ENCODE data around the gene SLC6A4.
"Not testable (repeated sequence)": the region's sequence is repeated elsewhere in the genome, so short reads cannot be mapped to it uniquely, and the experiment has no call there.

The SLC6A4 gene

DNA sequence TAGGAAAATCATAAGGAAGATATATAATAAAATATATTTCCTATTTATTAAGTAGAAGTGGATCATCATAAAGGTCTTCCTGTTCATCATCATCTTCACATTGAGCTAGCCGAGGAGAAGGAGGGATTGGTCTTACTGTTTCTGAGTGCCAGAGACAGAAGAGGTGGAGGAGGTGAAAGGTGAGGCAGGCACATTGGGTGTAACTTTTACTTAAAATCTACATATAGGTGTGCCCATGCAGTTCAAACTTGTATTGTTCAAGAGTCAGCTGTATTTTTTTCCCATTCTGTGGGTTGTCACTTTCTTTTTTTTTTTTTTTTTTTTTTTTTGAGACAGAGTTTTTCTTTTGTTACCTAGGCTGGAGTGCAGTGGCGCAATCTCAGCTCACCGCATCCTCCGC lies 84.0 kb downstream of the SLC6A4 start:
- Histone ChIP-seq H3K4me1 (ENCODE audit: insufficient read depth, insufficient read length) (no peaks in the 10 kb centered on the region), H3K9ac (ENCODE audit: insufficient read length, low read depth) (no peak overlapping the region), H3K27me3 (ENCODE audit: insufficient read depth, insufficient read length) (no peaks in the 10 kb centered on the region), H3K36me3 (ENCODE audit: insufficient read depth, insufficient read length, low read length) (no peaks in the 10 kb centered on the region), H3K4me3 (ENCODE audit: insufficient read length, low read depth) (no peak overlapping the region), H3K9me3 (ENCODE audit: insufficient read depth, low read length) (no peaks in the 10 kb centered on the region)
- TF ChIP-seq YY1 (IDR thresholded peaks at IDR 0.05; ENCODE audit: insufficient read depth, insufficient read length) = no peak
- TF ChIP-seq SUZ12 (IDR thresholded peaks at IDR 0.05; ENCODE audit: extremely low read depth, insufficient read depth, insufficient read length) = no peak
- TF ChIP-seq ZNF274 (IDR thresholded peaks at IDR 0.05; ENCODE audit: low read depth, low read length) = no peak
- no peak for DNase-seq (ENCODE audit: low read depth, low spot score)

DNA sequence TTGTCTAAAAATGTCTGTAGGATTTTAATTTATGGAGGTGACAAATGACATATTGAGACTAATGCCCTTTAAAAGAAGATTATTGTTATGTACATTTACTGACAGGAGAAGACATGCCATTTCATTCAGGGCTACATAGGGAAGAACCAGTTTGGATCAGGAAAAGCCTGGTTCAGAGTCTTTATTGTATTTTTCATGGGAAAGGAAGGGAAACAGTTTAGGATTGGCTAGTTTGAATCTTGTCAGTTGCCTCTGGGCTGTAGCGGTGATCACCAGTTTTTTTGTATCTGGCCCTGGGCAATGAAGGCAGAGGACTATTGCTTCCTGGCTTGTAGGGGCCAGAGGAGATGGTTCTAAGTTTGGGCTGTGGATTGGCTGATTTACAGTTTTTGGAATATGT lies 87.1 kb downstream of the SLC6A4 start:
- no peak for TF ChIP-seq SUZ12 (IDR thresholded peaks at IDR 0.05; ENCODE audit: extremely low read depth, insufficient read depth, insufficient read length)
- no peak for TF ChIP-seq ZNF274 (IDR thresholded peaks at IDR 0.05; ENCODE audit: low read depth, low read length)
- no peak for TF ChIP-seq YY1 (IDR thresholded peaks at IDR 0.05; ENCODE audit: insufficient read depth, insufficient read length)
- no peaks in the 10 kb centered on the region for H3K27me3 ChIP-seq (ENCODE audit: insufficient read depth, insufficient read length)
- no peaks in the 10 kb centered on the region for H3K36me3 ChIP-seq (ENCODE audit: insufficient read depth, insufficient read length, low read length)
- H3K4me3 ChIP-seq (ENCODE audit: insufficient read length, low read depth) = no peak overlapping the region
- H3K9me3 ChIP-seq (ENCODE audit: insufficient read depth, low read length) = no peaks in the 10 kb centered on the region
- H3K4me1 ChIP-seq (ENCODE audit: insufficient read depth, insufficient read length) = no peaks in the 10 kb centered on the region
- no peak for DNase-seq (ENCODE audit: low read depth, low spot score)
- H3K9ac ChIP-seq (ENCODE audit: insufficient read length, low read depth) = no peak overlapping the region

DNA sequence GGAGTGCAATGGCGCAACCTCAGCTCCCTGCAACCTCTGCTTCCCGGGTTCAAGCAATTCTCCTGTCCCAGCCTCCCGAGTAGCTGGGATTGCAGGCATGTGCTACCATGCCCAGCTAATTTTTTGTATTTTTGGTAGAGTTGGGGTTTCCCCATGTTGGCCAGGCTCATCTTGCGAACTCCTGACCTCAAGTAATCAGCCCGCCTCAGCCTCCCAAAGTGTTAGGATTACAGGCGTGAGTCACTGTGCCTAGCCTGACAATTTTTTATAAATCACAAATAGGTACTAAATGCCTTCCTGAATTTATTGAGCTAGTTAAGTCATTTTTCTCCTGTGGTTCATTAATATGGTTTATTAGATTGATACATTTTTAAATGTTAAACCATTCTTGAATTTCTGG lies 87.6 kb downstream of the SLC6A4 start:
- not testable (repeated sequence) for H3K9ac ChIP-seq (ENCODE audit: insufficient read length, low read depth); H3K27me3 ChIP-seq (ENCODE audit: insufficient read depth, insufficient read length); H3K36me3 ChIP-seq (ENCODE audit: insufficient read depth, insufficient read length, low read length); DNase-seq (ENCODE audit: low read depth, low spot score); H3K4me3 ChIP-seq (ENCODE audit: insufficient read length, low read depth); H3K4me1 ChIP-seq (ENCODE audit: insufficient read depth, insufficient read length); H3K9me3 ChIP-seq (ENCODE audit: insufficient read depth, low read length)
